ENCODE results near the gene AGBL5.

Gene AGBL5

DNA sequence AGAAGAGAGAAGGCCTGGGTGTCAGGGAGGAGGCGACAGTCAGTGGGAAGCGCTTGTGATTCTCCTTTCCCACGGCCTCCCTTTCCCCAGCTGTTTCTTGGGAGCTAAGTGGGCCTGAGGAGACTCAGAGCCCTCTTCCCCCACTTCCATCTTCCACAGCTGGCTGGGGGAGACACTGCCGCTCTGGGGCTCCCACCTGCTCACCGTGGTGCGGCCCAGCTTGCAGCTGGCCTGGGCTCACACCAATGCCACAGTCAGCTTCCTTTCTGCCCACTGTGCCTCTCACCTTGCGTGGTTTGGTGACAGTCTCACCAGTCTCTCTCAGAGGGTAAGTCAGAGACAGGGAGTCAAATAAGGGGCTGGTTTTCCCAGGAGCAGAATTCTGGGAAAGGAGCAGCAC is 11.6 kb upstream of the AGBL5 start (continued):
- TF ChIP-seq ZNF555 (tag by site-specific recombination; conservative IDR thresholded peaks at IDR 0.05) (no peak), HOXD13 (CRISPR knock-in tag; IDR thresholded peaks at IDR 0.05; ENCODE audit: borderline replicate concordance) (no peak), ZNF747 (tag by site-specific recombination; IDR thresholded peaks at IDR 0.05) (no peak)

DNA sequence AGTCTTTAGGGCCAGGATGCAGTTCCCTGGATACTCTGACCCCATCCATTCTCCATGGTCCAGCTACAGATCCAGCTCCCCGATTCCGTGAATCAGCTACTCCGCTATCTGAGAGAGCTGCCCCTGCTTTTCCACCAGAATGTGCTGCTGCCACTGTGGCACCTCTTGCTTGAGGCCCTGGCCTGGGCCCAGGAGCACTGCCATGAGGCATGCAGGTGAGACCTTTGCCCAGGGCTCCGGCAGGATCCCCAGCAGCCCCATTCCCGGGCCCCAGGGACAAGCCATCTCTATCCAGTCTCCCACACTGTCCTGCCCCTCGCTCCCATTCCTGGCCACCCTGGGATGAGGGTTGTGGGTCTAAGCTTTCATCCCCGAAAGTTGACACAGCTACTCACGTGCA is 11.2 kb upstream of the AGBL5 start:
- Histone ChIP-seq H3K9me3 (ENCODE audit: control insufficient read depth, insufficient read depth, low read depth, low read length) (no peaks in the 10 kb centered on the region), H3K4me3 (ENCODE audit: low read depth, low read length) (no peak overlapping the region), H3K36me3 (ENCODE audit: control insufficient read depth in 2 of 2, insufficient read depth in 1 of 2, low read length in 2 of 2) (peaks cover 3 to 79% of the 10 kb centered on the region in 2 experiments), H3K4me1 (ENCODE audit: control insufficient read depth, insufficient read depth, low read length) (peaks cover 16% of the 10 kb centered on the region), H3K27ac (ENCODE audit: extremely low read depth, low read depth, low read length) (no peak overlapping the region)
- ChIA-PET POLR2A (interaction anchor here (2.7 kb wide), 1 partner anchor 10 kb away, joined by 14 read pairs; the partner anchor contains the start of gene AGBL5), CTCF (no interaction called here)
- TF ChIP-seq ZBTB20 (tag by site-specific recombination; IDR thresholded peaks at IDR 0.05) (peak; percentile 36; the same call in 1 of the 2 replicates), ZFP41 (tag by site-specific recombination; IDR thresholded peaks at IDR 0.05; ENCODE audit: borderline replicate concordance) (no peak)

- H3K9me3 ChIP-seq (ENCODE audit: control insufficient read depth, insufficient read depth, low read depth, low read length): no peaks in the 10 kb centered on the region
- H3K36me3 ChIP-seq (ENCODE audit: control insufficient read depth in 2 of 2, insufficient read depth in 1 of 2, low read length in 2 of 2): peaks cover 3 to 64% of the 10 kb centered on the region in 2 experiments
- peaks cover 16% of the 10 kb centered on the region for H3K4me1 ChIP-seq (ENCODE audit: control insufficient read depth, insufficient read depth, low read length)
- ChIA-PET CTCF (no interaction called here), POLR2A (interaction anchor here (2.7 kb wide), 1 partner anchor 9 kb away, joined by 14 read pairs; the partner anchor contains the start of gene AGBL5)
- no peak overlapping the region for H3K4me3 ChIP-seq (ENCODE audit: low read depth, low read length)
- TF ChIP-seq ZNF133 (tag by site-specific recombination; IDR thresholded peaks at IDR 0.05): no peak
- peak; percentile 98 for TF ChIP-seq GLIS1 (tag by site-specific recombination; IDR thresholded peaks at IDR 0.05)
- no peak for TF ChIP-seq KLF8 (tag by site-specific recombination; IDR thresholded peaks at IDR 0.05)
- peak; percentile 86 for TF ChIP-seq SP7 (tag by site-specific recombination; IDR thresholded peaks at IDR 0.05)
- peak; percentile 60; the same call in 1 of the 2 replicates for TF ChIP-seq ZIC2 (tag by site-specific recombination; IDR thresholded peaks at IDR 0.05)
- 0 out of 2 replicates have a peak, but pooled peaks have one; percentile 22 for TF ChIP-seq ZXDB (tag by site-specific recombination; IDR thresholded peaks at IDR 0.05)
- no peak for TF ChIP-seq KLF17 (tag by site-specific recombination; IDR thresholded peaks at IDR 0.05)
- TF ChIP-seq EGR2 (tag by site-specific recombination; IDR thresholded peaks at IDR 0.05; ENCODE audit: low read depth): 0 out of 2 replicates have a peak, but pooled peaks have one; percentile 47
- TF ChIP-seq ZNF426 (tag by site-specific recombination; IDR thresholded peaks at IDR 0.05): no peak
- peak; percentile 64 for TF ChIP-seq ZNF335 (tag by site-specific recombination; conservative IDR thresholded peaks at IDR 0.05)
- peak; percentile 61 for TF ChIP-seq ZFHX2 (tag by site-specific recombination; conservative IDR thresholded peaks at IDR 0.05)
- TF ChIP-seq, protein P1, sequence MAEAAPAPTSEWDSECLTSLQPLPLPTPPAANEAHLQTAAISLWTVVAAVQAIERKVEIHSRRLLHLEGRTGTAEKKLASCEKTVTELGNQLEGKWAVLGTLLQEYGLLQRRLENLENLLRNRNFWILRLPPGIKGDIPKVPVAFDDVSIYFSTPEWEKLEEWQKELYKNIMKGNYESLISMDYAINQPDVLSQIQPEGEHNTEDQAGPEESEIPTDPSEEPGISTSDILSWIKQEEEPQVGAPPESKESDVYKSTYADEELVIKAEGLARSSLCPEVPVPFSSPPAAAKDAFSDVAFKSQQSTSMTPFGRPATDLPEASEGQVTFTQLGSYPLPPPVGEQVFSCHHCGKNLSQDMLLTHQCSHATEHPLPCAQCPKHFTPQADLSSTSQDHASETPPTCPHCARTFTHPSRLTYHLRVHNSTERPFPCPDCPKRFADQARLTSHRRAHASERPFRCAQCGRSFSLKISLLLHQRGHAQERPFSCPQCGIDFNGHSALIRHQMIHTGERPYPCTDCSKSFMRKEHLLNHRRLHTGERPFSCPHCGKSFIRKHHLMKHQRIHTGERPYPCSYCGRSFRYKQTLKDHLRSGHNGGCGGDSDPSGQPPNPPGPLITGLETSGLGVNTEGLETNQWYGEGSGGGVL (tag by site-specific recombination; IDR thresholded peaks at IDR 0.05): 0 out of 2 replicates have a peak, but pooled peaks have one; percentile 12
- no peak for TF ChIP-seq ZNF654 (tag by site-specific recombination; IDR thresholded peaks at IDR 0.05; ENCODE audit: low read depth)
- no peak for TF ChIP-seq ZNF292 (tag by site-specific recombination; IDR thresholded peaks at IDR 0.05; ENCODE audit: borderline replicate concordance, low read depth)
- TF ChIP-seq, protein P2, sequence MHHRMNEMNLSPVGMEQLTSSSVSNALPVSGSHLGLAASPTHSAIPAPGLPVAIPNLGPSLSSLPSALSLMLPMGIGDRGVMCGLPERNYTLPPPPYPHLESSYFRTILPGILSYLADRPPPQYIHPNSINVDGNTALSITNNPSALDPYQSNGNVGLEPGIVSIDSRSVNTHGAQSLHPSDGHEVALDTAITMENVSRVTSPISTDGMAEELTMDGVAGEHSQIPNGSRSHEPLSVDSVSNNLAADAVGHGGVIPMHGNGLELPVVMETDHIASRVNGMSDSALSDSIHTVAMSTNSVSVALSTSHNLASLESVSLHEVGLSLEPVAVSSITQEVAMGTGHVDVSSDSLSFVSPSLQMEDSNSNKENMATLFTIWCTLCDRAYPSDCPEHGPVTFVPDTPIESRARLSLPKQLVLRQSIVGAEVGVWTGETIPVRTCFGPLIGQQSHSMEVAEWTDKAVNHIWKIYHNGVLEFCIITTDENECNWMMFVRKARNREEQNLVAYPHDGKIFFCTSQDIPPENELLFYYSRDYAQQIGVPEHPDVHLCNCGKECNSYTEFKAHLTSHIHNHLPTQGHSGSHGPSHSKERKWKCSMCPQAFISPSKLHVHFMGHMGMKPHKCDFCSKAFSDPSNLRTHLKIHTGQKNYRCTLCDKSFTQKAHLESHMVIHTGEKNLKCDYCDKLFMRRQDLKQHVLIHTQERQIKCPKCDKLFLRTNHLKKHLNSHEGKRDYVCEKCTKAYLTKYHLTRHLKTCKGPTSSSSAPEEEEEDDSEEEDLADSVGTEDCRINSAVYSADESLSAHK (tag by site-specific recombination; IDR thresholded peaks at IDR 0.05): peak; percentile 80
- no peak for TF ChIP-seq MEIS1 (CRISPR knock-in tag; IDR thresholded peaks at IDR 0.05; ENCODE audit: borderline replicate concordance)
- TF ChIP-seq, protein P3, sequence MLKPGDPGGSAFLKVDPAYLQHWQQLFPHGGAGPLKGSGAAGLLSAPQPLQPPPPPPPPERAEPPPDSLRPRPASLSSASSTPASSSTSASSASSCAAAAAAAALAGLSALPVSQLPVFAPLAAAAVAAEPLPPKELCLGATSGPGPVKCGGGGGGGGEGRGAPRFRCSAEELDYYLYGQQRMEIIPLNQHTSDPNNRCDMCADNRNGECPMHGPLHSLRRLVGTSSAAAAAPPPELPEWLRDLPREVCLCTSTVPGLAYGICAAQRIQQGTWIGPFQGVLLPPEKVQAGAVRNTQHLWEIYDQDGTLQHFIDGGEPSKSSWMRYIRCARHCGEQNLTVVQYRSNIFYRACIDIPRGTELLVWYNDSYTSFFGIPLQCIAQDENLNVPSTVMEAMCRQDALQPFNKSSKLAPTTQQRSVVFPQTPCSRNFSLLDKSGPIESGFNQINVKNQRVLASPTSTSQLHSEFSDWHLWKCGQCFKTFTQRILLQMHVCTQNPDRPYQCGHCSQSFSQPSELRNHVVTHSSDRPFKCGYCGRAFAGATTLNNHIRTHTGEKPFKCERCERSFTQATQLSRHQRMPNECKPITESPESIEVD (tag by site-specific recombination; IDR thresholded peaks at IDR 0.05): peak; percentile 25; the same call in 1 of the 2 replicates
- no peak for TF ChIP-seq ZNF658 (tag by site-specific recombination; IDR thresholded peaks at IDR 0.05)
- peak overlapping the region; percentile 43; the same call in 1 of the 2 replicates for H3K27ac ChIP-seq (ENCODE audit: extremely low read depth, low read depth, low read length)
These were observed 9.7 kb upstream of the AGBL5 start for GRCh38 chr2:27041752-27042151.

Measured in HEK293 (cell line).